A549 treated with RU486 at 1 μM for 4 hours (cell line): ENCODE measurements around the gene CEP152. TPM values are rescaled to one million over a fixed set of nuclear protein-coding genes. Genes with fewer than 3 reads are reported as not detected.

Source experiments
- total RNA-seq: library from RNA; stranded (reverse); fragments of 200-300 nt; extraction: Qiagen RNA extraction; gene quantifications from 5 replicates; pipeline ENCODE4 v1.2.3, GENCODE V29; 2022; ENCODE audit warnings: low read depth

CEP152 gene, protein sequence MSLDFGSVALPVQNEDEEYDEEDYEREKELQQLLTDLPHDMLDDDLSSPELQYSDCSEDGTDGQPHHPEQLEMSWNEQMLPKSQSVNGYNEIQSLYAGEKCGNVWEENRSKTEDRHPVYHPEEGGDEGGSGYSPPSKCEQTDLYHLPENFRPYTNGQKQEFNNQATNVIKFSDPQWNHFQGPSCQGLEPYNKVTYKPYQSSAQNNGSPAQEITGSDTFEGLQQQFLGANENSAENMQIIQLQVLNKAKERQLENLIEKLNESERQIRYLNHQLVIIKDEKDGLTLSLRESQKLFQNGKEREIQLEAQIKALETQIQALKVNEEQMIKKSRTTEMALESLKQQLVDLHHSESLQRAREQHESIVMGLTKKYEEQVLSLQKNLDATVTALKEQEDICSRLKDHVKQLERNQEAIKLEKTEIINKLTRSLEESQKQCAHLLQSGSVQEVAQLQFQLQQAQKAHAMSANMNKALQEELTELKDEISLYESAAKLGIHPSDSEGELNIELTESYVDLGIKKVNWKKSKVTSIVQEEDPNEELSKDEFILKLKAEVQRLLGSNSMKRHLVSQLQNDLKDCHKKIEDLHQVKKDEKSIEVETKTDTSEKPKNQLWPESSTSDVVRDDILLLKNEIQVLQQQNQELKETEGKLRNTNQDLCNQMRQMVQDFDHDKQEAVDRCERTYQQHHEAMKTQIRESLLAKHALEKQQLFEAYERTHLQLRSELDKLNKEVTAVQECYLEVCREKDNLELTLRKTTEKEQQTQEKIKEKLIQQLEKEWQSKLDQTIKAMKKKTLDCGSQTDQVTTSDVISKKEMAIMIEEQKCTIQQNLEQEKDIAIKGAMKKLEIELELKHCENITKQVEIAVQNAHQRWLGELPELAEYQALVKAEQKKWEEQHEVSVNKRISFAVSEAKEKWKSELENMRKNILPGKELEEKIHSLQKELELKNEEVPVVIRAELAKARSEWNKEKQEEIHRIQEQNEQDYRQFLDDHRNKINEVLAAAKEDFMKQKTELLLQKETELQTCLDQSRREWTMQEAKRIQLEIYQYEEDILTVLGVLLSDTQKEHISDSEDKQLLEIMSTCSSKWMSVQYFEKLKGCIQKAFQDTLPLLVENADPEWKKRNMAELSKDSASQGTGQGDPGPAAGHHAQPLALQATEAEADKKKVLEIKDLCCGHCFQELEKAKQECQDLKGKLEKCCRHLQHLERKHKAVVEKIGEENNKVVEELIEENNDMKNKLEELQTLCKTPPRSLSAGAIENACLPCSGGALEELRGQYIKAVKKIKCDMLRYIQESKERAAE (N-terminal part only)
- total RNA-seq = 3.2 to 10.5 TPM (median 4.2 TPM) in 5 replicates

DNA sequence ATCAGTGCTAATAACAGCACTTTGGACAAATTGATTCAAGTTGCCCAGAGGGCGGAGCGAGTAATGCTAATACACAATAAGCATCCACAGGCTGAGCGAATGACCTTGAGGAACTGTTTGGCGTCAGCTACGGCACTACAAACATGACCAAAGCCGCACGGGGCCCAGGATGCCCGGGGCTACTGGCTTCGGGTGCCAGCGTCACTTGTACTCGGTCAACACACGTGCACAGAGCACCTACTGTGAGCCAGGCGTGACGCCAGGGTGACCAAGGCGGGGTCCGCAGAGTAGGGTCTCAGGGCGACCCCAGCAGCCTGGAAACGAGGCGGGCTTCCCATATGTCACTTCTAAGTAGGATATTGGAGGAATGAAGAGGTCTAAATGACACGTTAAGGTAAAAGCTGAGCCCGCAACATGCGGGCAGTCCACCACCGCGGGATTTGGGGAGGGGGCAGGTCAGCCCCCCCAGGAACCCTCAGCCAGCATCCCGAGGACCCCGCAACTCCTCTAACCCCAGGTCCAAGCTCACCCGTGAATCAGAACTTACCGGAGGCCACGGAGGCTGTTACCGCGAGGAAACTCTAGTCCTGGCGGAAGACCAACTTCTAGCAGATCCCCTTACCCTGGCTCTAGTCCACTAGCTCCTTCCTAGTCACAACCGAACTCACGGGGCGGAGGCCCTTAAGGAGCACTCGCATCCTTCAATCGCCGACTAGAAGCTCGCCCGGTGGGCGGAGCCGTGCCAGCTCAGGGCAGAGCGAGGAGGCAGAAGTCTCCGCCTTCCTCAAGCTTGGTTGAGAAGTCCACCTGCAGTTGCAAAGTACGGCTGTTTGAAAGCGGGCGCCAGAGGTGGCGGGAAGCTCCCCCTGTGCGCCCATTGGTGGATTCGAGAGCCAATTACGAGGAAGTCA lies at the start of gene CEP152:
CEP152 (minus strand) TSS at position 656 of the 911 bp plus-strand sequence. CDS start 5,420 bp downstream, outside the sequence.

Other genes with a start within 250 kb of the CEP152 start
- 6.3 to 8.5 TPM (median 7.0 TPM) in 5 replicates for gene FBN1, start 165.4 kb downstream of the CEP152 start, total RNA-seq
- gene EID1, start 67.1 kb upstream of the CEP152 start, total RNA-seq = 105 to 137 TPM (median 116 TPM) in 5 replicates
- 0.74 to 1.3 TPM (median 0.94 TPM) in 5 replicates for gene SHC4, start 152.8 kb upstream of the CEP152 start, total RNA-seq
- 3.8 to 9.0 TPM (median 8.3 TPM) in 5 replicates for gene SECISBP2L, start 235.4 kb upstream of the CEP152 start, total RNA-seq